ENCODE results near the gene MEGF6.

The MEGF6 gene

GRCh38 chr1:3478187-3478586 lies 133.1 kb downstream of the MEGF6 start:
- DNase-seq (ENCODE audit: extremely low read depth, low read depth) = no peak
- no peak for TF ChIP-seq CTCF (IDR thresholded peaks at IDR 0.05; ENCODE audit: low read depth, low read length)

GRCh38 chr1:3477241-3477995 lies 133.9 kb downstream of the MEGF6 start:
- no peak for DNase-seq (ENCODE audit: extremely low read depth, low read depth)
- no peak for TF ChIP-seq CTCF (IDR thresholded peaks at IDR 0.05; ENCODE audit: low read depth, low read length)

- no peak for DNase-seq (ENCODE audit: extremely low read depth, low read depth)
- no peak for TF ChIP-seq CTCF (IDR thresholded peaks at IDR 0.05; ENCODE audit: low read depth, low read length)
Observed at GRCh38 chr1:3476666-3477065, 134.6 kb downstream of the MEGF6 start.

- no peak for TF ChIP-seq CTCF (IDR thresholded peaks at IDR 0.05; ENCODE audit: low read depth, low read length)
- DNase-seq (ENCODE audit: extremely low read depth, low read depth) = no peak
Observed at GRCh38 chr1:3475839-3476573, 135.3 kb downstream of the MEGF6 start.

- TF ChIP-seq CTCF (IDR thresholded peaks at IDR 0.05; ENCODE audit: low read depth, low read length) = no peak
- DNase-seq (ENCODE audit: extremely low read depth, low read depth) = no peak
Observed at GRCh38 chr1:3474421-3474820, 136.9 kb downstream of the MEGF6 start.

GRCh38 chr1:3474016-3474415 lies 137.3 kb downstream of the MEGF6 start:
- TF ChIP-seq CTCF (IDR thresholded peaks at IDR 0.05; ENCODE audit: low read depth, low read length) = no peak
- DNase-seq (ENCODE audit: extremely low read depth, low read depth) = no peak

- no peak for TF ChIP-seq CTCF (IDR thresholded peaks at IDR 0.05; ENCODE audit: low read depth, low read length)
- DNase-seq (ENCODE audit: extremely low read depth, low read depth) = peak; percentile 56
Observed at GRCh38 chr1:3473381-3473844, 137.9 kb downstream of the MEGF6 start.
